ACC112 (cell line): Measurements from ENCODE around the gene NME4.

ENCODE experiments used
- H2AFZ ChIP-seq: fragments of 200-600 bp; sonication (generic); one replicate; pipeline ENCODE4 v1.6.0; 2017; ENCODE audit warnings: antibody characterized with exemption, low read length; ENCODE audit not compliant: unreplicated experiment
- H3K27ac ChIP-seq: fragments of 200-600 bp; sonication (generic); 2 replicates; pipeline ENCODE4 v1.5.1; 2014; ENCODE audit warnings: low read depth, mild to moderate bottlenecking, antibody characterized with exemption, low read length, moderate library complexity
- H3K27me3 ChIP-seq: fragments of 200-600 bp; sonication (generic); 2 replicates; pipeline ENCODE4 v1.6.1; 2014; ENCODE audit warnings: mild to moderate bottlenecking, antibody characterized with exemption, low read length, moderate library complexity, mixed read lengths; ENCODE audit not compliant: insufficient read depth
- H3K36me3 ChIP-seq: fragments of 200-600 bp; sonication (generic); 2 replicates; pipeline ENCODE4 v1.6.1; 2016; ENCODE audit warnings: mild to moderate bottlenecking, antibody characterized with exemption, low read length, moderate library complexity, mixed read lengths; ENCODE audit not compliant: insufficient read depth
- H3K4me1 ChIP-seq: fragments of 200-600 bp; sonication (generic); one replicate; pipeline ENCODE4 v1.6.1; 2016; ENCODE audit warnings: low read length, mixed read lengths; ENCODE audit not compliant: insufficient read depth, unreplicated experiment, control insufficient read depth
- H3K4me3 ChIP-seq: fragments of 200-600 bp; sonication (generic); 2 replicates; pipeline ENCODE4 v1.5.1; 2014; ENCODE audit warnings: mild to moderate bottlenecking, low read depth, low read length
- H3K79me2 ChIP-seq: fragments of 200-600 bp; sonication (generic); one replicate; pipeline ENCODE4 v1.6.0; 2016; ENCODE audit warnings: low read length; ENCODE audit not compliant: control insufficient read depth, unreplicated experiment, insufficient read depth

The NME4 gene

GRCh38 chr16:363766-364490 lies 33.1 kb upstream of the NME4 start:
- Histone ChIP-seq H3K27me3 (no peaks in the 10 kb centered on the region), H3K36me3 (no peaks in the 10 kb centered on the region), H2AFZ (no peak overlapping the region), H3K4me3 (no peak overlapping the region), H3K79me2 (no peaks in the 10 kb centered on the region), H3K4me1 (no peaks in the 10 kb centered on the region), H3K27ac (no peak overlapping the region)

- H3K4me1 ChIP-seq = no peaks in the 10 kb centered on the region
Observed at GRCh38 chr16:364595-365491, 32.2 kb upstream of the NME4 start.

GRCh38 chr16:366476-366875 lies 30.5 kb upstream of the NME4 start:
- H3K36me3 ChIP-seq = no peaks in the 10 kb centered on the region
- no peaks in the 10 kb centered on the region for H3K79me2 ChIP-seq
- peaks cover 3% of the 10 kb centered on the region for H3K4me1 ChIP-seq
- no peak overlapping the region for H3K4me3 ChIP-seq
- no peak overlapping the region for H3K27ac ChIP-seq
- no peak overlapping the region for H2AFZ ChIP-seq
- H3K27me3 ChIP-seq = no peaks in the 10 kb centered on the region

More at GRCh38 chr16:364595-365491, 32.2 kb upstream of the NME4 start:
- no peaks in the 10 kb centered on the region for H3K27me3 ChIP-seq
- no peak overlapping the region for H3K27ac ChIP-seq
- H3K79me2 ChIP-seq = no peaks in the 10 kb centered on the region
- H3K4me3 ChIP-seq = no peak overlapping the region
- no peak overlapping the region for H2AFZ ChIP-seq
- H3K36me3 ChIP-seq = no peaks in the 10 kb centered on the region

- H3K27me3 ChIP-seq = no peaks in the 10 kb centered on the region
- peaks cover 3% of the 10 kb centered on the region for H3K4me1 ChIP-seq
- no peaks in the 10 kb centered on the region for H3K79me2 ChIP-seq
- no peak overlapping the region for H3K27ac ChIP-seq
- no peak overlapping the region for H3K4me3 ChIP-seq
- no peaks in the 10 kb centered on the region; the same call in 1 of the 2 replicates for H3K36me3 ChIP-seq
- H2AFZ ChIP-seq = no peak overlapping the region
Observed at GRCh38 chr16:367333-367903, 29.6 kb upstream of the NME4 start.

- Histone ChIP-seq H3K4me1 (peaks cover 3% of the 10 kb centered on the region), H2AFZ (no peak overlapping the region), H3K27me3 (no peaks in the 10 kb centered on the region), H3K36me3 (no peaks in the 10 kb centered on the region; the same call in 1 of the 2 replicates), H3K27ac (no peak overlapping the region), H3K4me3 (no peak overlapping the region), H3K79me2 (no peaks in the 10 kb centered on the region)
Observed at GRCh38 chr16:368388-369158, 28.4 kb upstream of the NME4 start.

- Histone ChIP-seq H3K4me3 (peak overlapping the region; percentile 68), H2AFZ (no peak overlapping the region), H3K79me2 (no peaks in the 10 kb centered on the region), H3K27ac (no peak overlapping the region), H3K27me3 (no peaks in the 10 kb centered on the region), H3K4me1 (peaks cover 3% of the 10 kb centered on the region), H3K36me3 (no peaks in the 10 kb centered on the region; the same call in 1 of the 2 replicates)
Observed at GRCh38 chr16:369275-369865, 27.6 kb upstream of the NME4 start.

- no peak overlapping the region for H3K27ac ChIP-seq
Observed at GRCh38 chr16:369866-370436, 27.0 kb upstream of the NME4 start.

GRCh38 chr16:370443-370842 lies 26.6 kb upstream of the NME4 start, which contains the start of gene MRPL28:
Gene MRPL28 (minus strand): TSS chr16:370538. CDS start chr16:370218, 320 bp downstream.
- Histone ChIP-seq H3K27ac (no peak within 1 kb of the TSS), H3K4me1 (peaks cover 3% of the 10 kb centered on the region), H2AFZ (no peak within 1 kb of the TSS), H3K27me3 (no peaks in the 10 kb centered on the region), H3K36me3 (no peaks in the 10 kb centered on the region; the same call in 1 of the 2 replicates), H3K79me2 (no peaks in the 10 kb centered on the region), H3K4me3 (peak within 1 kb of the TSS; percentile 68)

More at GRCh38 chr16:369866-370436, 27.0 kb upstream of the NME4 start:
- H3K4me1 ChIP-seq = peaks cover 3% of the 10 kb centered on the region
- no peaks in the 10 kb centered on the region for H3K79me2 ChIP-seq
- H3K36me3 ChIP-seq = no peaks in the 10 kb centered on the region; the same call in 1 of the 2 replicates
- peak overlapping the region; percentile 68 for H3K4me3 ChIP-seq
- no peak overlapping the region for H2AFZ ChIP-seq
- H3K27me3 ChIP-seq = no peaks in the 10 kb centered on the region

- no peak overlapping the region for H3K27ac ChIP-seq
- peak overlapping the region; percentile 68 for H3K4me3 ChIP-seq
- no peak overlapping the region for H2AFZ ChIP-seq
- H3K79me2 ChIP-seq = no peaks in the 10 kb centered on the region
- no peaks in the 10 kb centered on the region; the same call in 1 of the 2 replicates for H3K36me3 ChIP-seq
- H3K4me1 ChIP-seq = peaks cover 3% of the 10 kb centered on the region
- H3K27me3 ChIP-seq = no peaks in the 10 kb centered on the region
Observed at GRCh38 chr16:370979-371514, 26.0 kb upstream of the NME4 start.
